HepG2 (cell line): ENCODE data around the gene CSF3R. TPM values are rescaled to one million over a fixed set of nuclear protein-coding genes. Genes with fewer than 3 reads are reported as not detected.

Source experiments
- ATAC-seq: fragments of 200-7000 bp; cut with Tn5 transposase; 3 replicates; pipeline ENCODE4 v1.9.1; 2020; ENCODE audit warnings: mild to moderate bottlenecking, moderate library complexity
- BruUV-seq: library from RNA; stranded (reverse); fragments of 400-500 nt; replicated peaks from 2 replicates; lab custom pipeline; 2021; lab: Mats Ljungman, UMichigan
- CTCF ChIA-PET: fragments of 300-600 bp; formaldehyde crosslinking; extraction: SDS; loops from one replicate; lab custom pipeline; 2021; ENCODE audit warnings: low total read pairs, inconsistent platforms, low intra/inter-chr PET ratio; lab: Yijun Ruan, JAX
- POLR2A ChIA-PET: fragments of 350-600 bp; sonication (Branson Sonifier 250); formaldehyde crosslinking; loops from one replicate; lab custom pipeline; 2020; ENCODE audit warnings: antibody characterized with exemption, inconsistent platforms; lab: Yijun Ruan, JAX
- DNase-seq: peaks from one replicate; pipeline ENCODE4 v3.0.0-alpha.2; 2015; ENCODE audit warnings: low spot score
- FAIRE-seq: peaks from 3 replicates; lab custom pipeline; 2011; peaks lifted over from hg19 to GRCh38; lab: Jason Lieb, UNC
- H2AFZ ChIP-seq: one replicate; pipeline ENCODE4 v1.6.1; 2011; ENCODE audit warnings: low read length, inconsistent platforms
- H3K27ac ChIP-seq: fragments of 300-600 bp; 3 replicates; pipeline ENCODE4 v1.8.0; 2011; ENCODE audit warnings: mixed run types, mild to moderate bottlenecking, mixed read lengths, low read length, inconsistent platforms; ENCODE audit not compliant: insufficient read depth; ENCODE audit errors: extremely low read length
- H3K27me3 ChIP-seq, 2 experiments: fragments of 200-600 bp in 1 of 2; 2 replicates in 1 of 2; 3 replicates in 1 of 2; pipeline versions ENCODE4 v1.6.0 to v1.8.0; 2011; ENCODE audit warnings: low read length in 2 of 2, mild to moderate bottlenecking in 2 of 2, moderate library complexity in 2 of 2, inconsistent platforms in 1 of 2; ENCODE audit not compliant: insufficient read depth in 2 of 2, control insufficient read depth in 1 of 2
- H3K36me3 ChIP-seq, 2 experiments: fragments of 200-600 bp in 1 of 2; replicated peaks in 1 of 2; 2 replicates in 1 of 2; 3 replicates in 1 of 2; pipeline versions ENCODE4 v1.5.1 to v1.8.0; 2011; ENCODE audit warnings: low read length in 2 of 2, inconsistent platforms in 1 of 2; ENCODE audit not compliant: insufficient read depth in 2 of 2, control insufficient read depth in 1 of 2
- H3K4me1 ChIP-seq: 2 replicates; pipeline ENCODE4 v1.5.1; 2012; ENCODE audit warnings: low read length, inconsistent platforms; ENCODE audit not compliant: insufficient read depth
- H3K4me2 ChIP-seq: 2 replicates; pipeline ENCODE4 v1.6.0; 2011; ENCODE audit warnings: low read depth, low read length, inconsistent platforms
- H3K4me3 ChIP-seq, 3 experiments: fragments of 200-600 bp in 1 of 3; sonication (generic), shearing (Covaris generic) in 1 of 3; replicated peaks in 1 of 3; 2 replicates each; pipeline ENCODE4 v1.5.1; 2011 to 2016; ENCODE audit warnings: low read length in 3 of 3, inconsistent platforms in 2 of 3, low read depth in 2 of 3, mild to moderate bottlenecking in 2 of 3, control low read depth in 1 of 3, mixed read lengths in 1 of 3; ENCODE audit not compliant: insufficient read depth in 1 of 3
- H3K79me2 ChIP-seq: one replicate; pipeline ENCODE4 v1.6.1; 2011; ENCODE audit warnings: low read length, inconsistent platforms; ENCODE audit not compliant: insufficient read depth
- H3K9ac ChIP-seq: 2 replicates; pipeline ENCODE4 v1.6.0; 2011; ENCODE audit warnings: mild to moderate bottlenecking, low read depth, low read length, inconsistent platforms; ENCODE audit not compliant: insufficient read depth
- H3K9me3 ChIP-seq: 2 replicates; pipeline ENCODE4 v1.5.1; 2012; ENCODE audit warnings: mild to moderate bottlenecking, low read length
- H4K20me1 ChIP-seq: 2 replicates; pipeline ENCODE4 v1.6.0; 2011; ENCODE audit warnings: inconsistent platforms, mild to moderate bottlenecking, low read length, moderate library complexity; ENCODE audit not compliant: insufficient read depth
- DMAP1 ChIP-seq: IDR thresholded peaks from 2 replicates; pipeline ENCODE4 v1.6.1; 2016
- DMTF1 ChIP-seq: sonication (generic); formaldehyde crosslinking; IDR thresholded peaks from 2 replicates; pipeline ENCODE4 v1.4.0; 2020; ENCODE audit warnings: mild to moderate bottlenecking, missing genetic modification reagents
- KMT2A ChIP-seq: sonication (generic); formaldehyde crosslinking; IDR thresholded peaks from 2 replicates; pipeline ENCODE4 v1.4.0; 2020; ENCODE audit warnings: missing genetic modification reagents
- PBX2 ChIP-seq: IDR thresholded peaks from 2 replicates; pipeline ENCODE4 v1.6.1; 2016; ENCODE audit warnings: control low read depth
- PHF21A ChIP-seq: sonication (generic); formaldehyde crosslinking; IDR thresholded peaks from 2 replicates; pipeline ENCODE4 v1.5.0; 2020; ENCODE audit warnings: mild to moderate bottlenecking, missing genetic modification reagents
- RCOR2 ChIP-seq: IDR thresholded peaks from 2 replicates; pipeline ENCODE4 v1.6.1; 2016; ENCODE audit warnings: missing biosample characterization, missing genetic modification reagents
- STAT5B ChIP-seq: sonication (generic); formaldehyde crosslinking; IDR thresholded peaks from 2 replicates; pipeline ENCODE4 v1.4.0; 2020; ENCODE audit warnings: missing genetic modification reagents
- ZBTB25 ChIP-seq: IDR thresholded peaks from 2 replicates; pipeline ENCODE4 v1.6.1; 2018; ENCODE audit warnings: missing genetic modification reagents
- ZNF225 ChIP-seq: sonication (generic); formaldehyde crosslinking; IDR thresholded peaks from 2 replicates; pipeline ENCODE4 v1.4.0; 2020; ENCODE audit warnings: mild to moderate bottlenecking, missing genetic modification reagents
- ZNF619 ChIP-seq: sonication (generic); formaldehyde crosslinking; IDR thresholded peaks from 2 replicates; pipeline ENCODE4 v1.4.0; 2020; ENCODE audit warnings: mild to moderate bottlenecking, missing genetic modification reagents
- ZNF777 ChIP-seq: sonication (generic); formaldehyde crosslinking; IDR thresholded peaks from 2 replicates; pipeline ENCODE4 v1.4.0; 2020; ENCODE audit warnings: missing genetic modification reagents
- WGBS: methylation state at CpG from one replicate; pipeline ENCODE4 v1.1.6; 2017; ENCODE audit warnings: low lambda C conversion rate; 5-methylcytosine and 5-hydroxymethylcytosine counted together
- in situ Hi-C: cut with HindIII; loops from 2 replicates; pipeline ENCODE4 v1.10.0; 2017; ENCODE audit warnings: low pct_unique_long_range_greater_than_20kb; ENCODE audit not compliant: extremely low pct_ligation_motif_present
- intact Hi-C: fragments of 100-400 bp; cut with micrococcal nuclease; formaldehyde crosslinking; loops from one replicate; pipeline ENCODE4 v1.10.0; 2022; ENCODE audit not compliant: unreplicated experiment
- polyA plus RNA-seq, 8 experiments: library from polyadenylated mRNA; depleted of rRNA in 3 of 8; stranded (reverse) in 7 of 8; unstranded in 1 of 8; fragments of >200 nt; fragmentation: Illumina TruSeq in 4 of 8; extraction: Trizol in 4 of 8; gene quantifications; 2 replicates each; pipeline versions ENCODE4 v1.2.1 to v1.2.3, GENCODE V29; 2011 to 2016; ENCODE audit warnings: low read depth in 4 of 8, missing spikeins in 1 of 8, mixed read lengths in 1 of 8; ENCODE audit not compliant: insufficient read depth in 1 of 8
- total RNA-seq, 5 experiments: library from RNA; depleted of rRNA; stranded (reverse); fragments of >200 nt; fragmentation: Illumina TruSeq; extraction: Trizol; gene quantifications; 2 replicates each; pipeline ENCODE4 v1.2.3, GENCODE V29; 2016; ENCODE audit warnings: low read depth in 1 of 5

CSF3R gene
- total and polyA plus RNA-seq, 2 of the 13 experiments (the other 11 are each of a cell fraction or from before 2014, with no cell fraction given), result 11.9 to 28.8 TPM

GRCh38 chr1:36440044-36440443, 42.7 kb downstream of the CSF3R start:
- no peak for FAIRE-seq
- intact Hi-C loops, result no loop called here

More at GRCh38 chr1:36440044-36440443, 42.7 kb downstream of the CSF3R start:
- Histone ChIP-seq H2AFZ (no peak overlapping the region), H3K9ac (no peak overlapping the region), H3K79me2 (no peaks in the 10 kb centered on the region), H3K36me3 (no peaks in the 10 kb centered on the region), H3K27me3 (no peaks in the 10 kb centered on the region), H3K9me3 (no peaks in the 10 kb centered on the region), H3K4me3 (no peak overlapping the region), H3K4me1 (peaks cover 13% of the 10 kb centered on the region), H3K27ac (no peak overlapping the region)
- CTCF ChIA-PET, result no interaction called here
- 34% methylated on average over 3 of the region's 3 CpGs for WGBS
- in situ Hi-C loops, result no loop called here
- ATAC-seq, result no peak
- BruUV-seq, result no TSS peak
- TF ChIP-seq DMTF1 (CRISPR knock-in tag) (no peak), PHF21A (CRISPR knock-in tag) (no peak), PBX2 (no peak), KMT2A (CRISPR knock-in tag) (no peak), ZBTB25 (CRISPR knock-in tag) (no peak), ZNF619 (CRISPR knock-in tag) (no peak), RCOR2 (no peak), ZNF225 (no peak), DMAP1 (CRISPR knock-in tag) (no peak), STAT5B (no peak), ZNF777 (CRISPR knock-in tag) (no peak)
- TF ChIP-seq, all 625 proteins: peak for 0
- no peak for DNase-seq
- POLR2A ChIA-PET, result no interaction called here
- no peak overlapping the region for H3K4me2 ChIP-seq
- no peaks in the 10 kb centered on the region for H4K20me1 ChIP-seq
